ENCODE results near the gene KIF5A.
A peak's percentile ranks its signal among the peaks of the same experiment; 100 is the strongest.

Gene KIF5A

DNA sequence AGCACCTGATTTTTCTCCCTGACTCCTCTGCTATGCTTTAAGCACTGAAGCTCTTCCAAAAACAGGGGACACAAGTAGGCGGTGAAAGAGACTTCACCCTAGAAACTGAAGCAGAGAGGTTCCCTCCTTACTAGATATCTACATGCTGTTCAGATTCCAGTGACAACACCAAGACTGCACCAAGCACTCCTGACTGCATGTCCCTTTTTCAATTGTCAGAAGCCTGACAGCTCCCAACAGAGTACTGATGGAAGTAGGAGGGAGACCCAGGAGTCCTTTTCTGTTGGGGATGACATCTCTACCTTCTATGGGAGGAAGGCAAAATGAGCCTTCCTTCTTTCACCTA, 13.3 kb upstream of the KIF5A start:
- DNase-seq (ENCODE audit: low read depth), result no peak
- in situ Hi-C loops (cut with HindIII; ENCODE audit: low sequenced_read_pairs), result no loop called here
- no peak for TF ChIP-seq CTCF (IDR thresholded peaks at IDR 0.05; ENCODE audit: low read depth, low read length, missing control alignments)
- H3K4me3 ChIP-seq (ENCODE audit: low read depth, low read length), result no peak overlapping the region

DNA sequence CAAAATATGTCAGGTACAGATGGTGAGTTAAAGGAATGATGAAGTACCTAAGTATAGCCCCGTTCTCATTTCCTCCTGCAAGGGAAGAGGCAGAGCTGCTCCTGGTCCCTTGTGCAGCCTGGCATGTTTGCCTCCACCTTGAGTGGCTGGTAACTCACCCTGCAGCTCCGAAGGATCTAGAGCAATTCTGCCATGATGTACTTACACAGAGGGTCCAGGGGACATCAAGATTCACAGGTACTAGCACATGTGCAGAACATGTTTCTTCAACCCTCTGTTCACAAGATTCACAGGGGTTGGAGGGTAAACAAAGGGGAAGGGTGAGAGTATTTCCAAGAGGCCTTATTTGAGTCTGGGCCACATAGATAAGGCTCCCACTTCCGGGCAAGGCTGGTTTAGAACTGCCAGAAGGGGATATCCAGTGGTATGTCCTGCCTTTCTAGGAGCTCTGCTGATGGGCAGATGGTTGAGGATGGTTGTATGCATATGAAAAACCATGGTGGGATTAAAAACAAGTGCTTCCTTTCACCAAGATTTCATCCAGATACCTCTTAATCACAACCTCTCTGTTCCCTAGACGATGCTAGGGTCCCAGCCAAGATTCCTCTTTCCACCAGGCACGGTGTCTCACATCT, 10.6 kb upstream of the KIF5A start:
- DNase-seq (ENCODE audit: low read depth), result no peak
- no peak for TF ChIP-seq CTCF (IDR thresholded peaks at IDR 0.05; ENCODE audit: low read depth, low read length, missing control alignments)
- in situ Hi-C loops (cut with HindIII; ENCODE audit: low sequenced_read_pairs), result no loop called here
- no peak overlapping the region for H3K4me3 ChIP-seq (ENCODE audit: low read depth, low read length)

- no peak overlapping the region for H3K4me3 ChIP-seq (ENCODE audit: low read depth, low read length)
- no peak for TF ChIP-seq CTCF (IDR thresholded peaks at IDR 0.05; ENCODE audit: low read depth, low read length, missing control alignments)
- in situ Hi-C loops (cut with HindIII; ENCODE audit: low sequenced_read_pairs), result no loop called here
- DNase-seq (ENCODE audit: low read depth), result no peak
Observed at GRCh38 chr12:57541001-57541400, 8.8 kb upstream of the KIF5A start.

DNA sequence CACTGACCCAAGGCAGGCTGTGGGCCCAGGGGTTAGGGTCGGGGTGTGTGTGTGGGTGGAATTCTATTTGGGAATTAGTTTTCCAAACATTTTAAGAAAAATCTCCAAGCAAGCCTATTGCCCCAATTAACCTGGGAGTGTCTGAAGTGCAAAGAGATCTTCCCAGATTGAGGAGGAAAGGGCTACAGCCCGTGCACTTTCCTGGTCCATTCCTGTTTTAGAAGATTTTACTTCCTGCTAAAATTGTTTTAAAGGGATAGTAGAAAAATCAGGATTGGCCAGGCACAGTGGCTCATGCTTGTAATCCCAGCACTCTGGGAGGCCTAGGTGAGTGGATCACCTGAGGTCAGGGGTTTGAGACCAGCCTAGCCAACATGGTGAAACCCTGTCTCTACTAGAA, 8.1 kb upstream of the KIF5A start:
- no peak overlapping the region for H3K4me3 ChIP-seq (ENCODE audit: low read depth, low read length)
- no peak for TF ChIP-seq CTCF (IDR thresholded peaks at IDR 0.05; ENCODE audit: low read depth, low read length, missing control alignments)
- in situ Hi-C loops (cut with HindIII; ENCODE audit: low sequenced_read_pairs), result no loop called here
- DNase-seq (ENCODE audit: low read depth), result no peak

- H3K4me3 ChIP-seq (ENCODE audit: low read depth, low read length), result no peak overlapping the region
- no peak for DNase-seq (ENCODE audit: low read depth)
- in situ Hi-C loops (cut with HindIII; ENCODE audit: low sequenced_read_pairs), result no loop called here
- no peak for TF ChIP-seq CTCF (IDR thresholded peaks at IDR 0.05; ENCODE audit: low read depth, low read length, missing control alignments)
Observed at GRCh38 chr12:57543581-57543980, 6.3 kb upstream of the KIF5A start.

DNA sequence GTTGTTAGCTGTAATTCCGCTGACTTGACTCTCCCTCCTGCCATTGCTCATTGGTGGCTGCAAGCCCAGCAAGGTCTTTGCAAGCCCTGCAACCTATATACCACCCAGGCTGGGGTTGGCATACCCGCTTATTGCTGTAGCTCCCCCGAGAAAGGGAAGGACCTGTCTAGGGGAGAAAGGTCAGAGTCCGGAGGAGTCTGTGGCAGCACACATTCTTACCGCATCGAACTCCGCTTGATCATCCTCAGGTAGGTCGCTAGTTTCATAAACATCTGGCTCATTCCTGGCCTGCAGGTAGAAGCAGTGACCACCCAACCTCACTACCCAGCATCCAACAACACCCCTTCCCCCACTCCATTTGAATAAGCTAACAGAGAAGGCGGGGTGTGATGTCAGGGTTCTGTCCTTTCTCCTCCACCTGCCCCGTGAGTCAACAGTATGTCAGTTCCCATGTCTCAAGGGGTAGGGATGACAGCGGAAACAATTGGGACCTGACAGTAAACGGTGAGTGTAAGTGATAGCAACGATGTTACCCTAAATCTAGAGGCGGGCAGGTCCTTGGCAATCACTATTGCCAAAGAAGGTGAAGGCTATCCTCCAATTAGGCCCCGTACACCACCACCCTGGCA, 3.9 kb upstream of the KIF5A start:
- no peak for TF ChIP-seq CTCF (IDR thresholded peaks at IDR 0.05; ENCODE audit: low read depth, low read length, missing control alignments)
- no peak for DNase-seq (ENCODE audit: low read depth)
- in situ Hi-C loops (cut with HindIII; ENCODE audit: low sequenced_read_pairs), result no loop called here
- peak overlapping the region; percentile 94 for H3K4me3 ChIP-seq (ENCODE audit: low read depth, low read length)
